ENCODE results near the gene MRPS9. TPM values are rescaled to one million over a fixed set of nuclear protein-coding genes. Genes with fewer than 3 reads are reported as not detected.

The MRPS9 gene
- total RNA-seq, 4 donors from 2014 or later: 12.7 to 17.5 (median 15.3) TPM

GRCh38 chr2:105085525-105085924 lies 47.7 kb downstream of the MRPS9 start:
- 55% methylated on average over 1 of the region's 1 CpG for WGBS

GRCh38 chr2:105087273-105087672 lies 49.4 kb downstream of the MRPS9 start:
- Histone ChIP-seq H3K27me3 (no peaks in the 10 kb centered on the region), H3K36me3 (peaks cover 4% of the 10 kb centered on the region), H3K9me3 (no peaks in the 10 kb centered on the region), H3K27ac (no peak overlapping the region), H3K4me1 (no peaks in the 10 kb centered on the region), H3K4me3 (no peak overlapping the region)
- DNase-seq (ENCODE audit: low spot score in 2 of 2): no peak
- no peak for TF ChIP-seq CTCF (IDR thresholded peaks at IDR 0.05)
- TF ChIP-seq POLR2A (IDR thresholded peaks at IDR 0.05): no peak
- no peak for TF ChIP-seq EP300 (IDR thresholded peaks at IDR 0.05)
- TF ChIP-seq POLR2AphosphoS5 (IDR thresholded peaks at IDR 0.05): no peak
- WGBS: 95% methylated on average over 1 of the region's 1 CpG

More at GRCh38 chr2:105085525-105085924, 47.7 kb downstream of the MRPS9 start:
- H3K9me3 ChIP-seq: no peaks in the 10 kb centered on the region
- H3K36me3 ChIP-seq: peaks cover 16% of the 10 kb centered on the region
- no peaks in the 10 kb centered on the region for H3K4me1 ChIP-seq
- H3K27me3 ChIP-seq: no peaks in the 10 kb centered on the region
- H3K27ac ChIP-seq: no peak overlapping the region
- H3K4me3 ChIP-seq: no peak overlapping the region
- TF ChIP-seq CTCF (IDR thresholded peaks at IDR 0.05): no peak
- no peak for TF ChIP-seq POLR2A (IDR thresholded peaks at IDR 0.05)
- no peak for TF ChIP-seq POLR2AphosphoS5 (IDR thresholded peaks at IDR 0.05)
- TF ChIP-seq EP300 (IDR thresholded peaks at IDR 0.05): no peak
- no peak for DNase-seq (ENCODE audit: low spot score in 2 of 2)

- Histone ChIP-seq H3K27ac (no peak overlapping the region), H3K36me3 (peaks cover 17% of the 10 kb centered on the region), H3K9me3 (no peaks in the 10 kb centered on the region), H3K27me3 (no peaks in the 10 kb centered on the region), H3K4me1 (no peaks in the 10 kb centered on the region), H3K4me3 (no peak overlapping the region)
- no peak for DNase-seq (ENCODE audit: low spot score in 2 of 2)
- WGBS: 91% methylated on average over 5 of the region's 5 CpGs
- no peak for TF ChIP-seq EP300 (IDR thresholded peaks at IDR 0.05)
- TF ChIP-seq CTCF (IDR thresholded peaks at IDR 0.05): no peak
- TF ChIP-seq POLR2AphosphoS5 (IDR thresholded peaks at IDR 0.05): no peak
- TF ChIP-seq POLR2A (IDR thresholded peaks at IDR 0.05): no peak
These were observed 52.2 kb downstream of the MRPS9 start for GRCh38 chr2:105090091-105090490.

- no peak for DNase-seq (ENCODE audit: low spot score in 2 of 2)
- Histone ChIP-seq H3K27me3 (no peaks in the 10 kb centered on the region), H3K36me3 (peaks cover 37% of the 10 kb centered on the region), H3K4me3 (no peak overlapping the region), H3K9me3 (no peaks in the 10 kb centered on the region), H3K4me1 (no peaks in the 10 kb centered on the region), H3K27ac (no peak overlapping the region)
- 93% methylated on average over 5 of the region's 5 CpGs for WGBS
- no peak for TF ChIP-seq POLR2A (IDR thresholded peaks at IDR 0.05)
- TF ChIP-seq CTCF (IDR thresholded peaks at IDR 0.05): no peak
- no peak for TF ChIP-seq POLR2AphosphoS5 (IDR thresholded peaks at IDR 0.05)
- TF ChIP-seq EP300 (IDR thresholded peaks at IDR 0.05): no peak
These were observed 54.9 kb downstream of the MRPS9 start for GRCh38 chr2:105092797-105093196.

GRCh38 chr2:105099153-105099552 lies 61.3 kb downstream of the MRPS9 start:
- H3K4me3 ChIP-seq: no peak overlapping the region
- H3K36me3 ChIP-seq: peaks cover 60% of the 10 kb centered on the region
- DNase-seq (ENCODE audit: low spot score in 2 of 2): no peak
- TF ChIP-seq POLR2A (IDR thresholded peaks at IDR 0.05) (no peak), POLR2AphosphoS5 (IDR thresholded peaks at IDR 0.05) (no peak), EP300 (IDR thresholded peaks at IDR 0.05) (no peak), CTCF (IDR thresholded peaks at IDR 0.05) (no peak)
- no peaks in the 10 kb centered on the region for H3K4me1 ChIP-seq
- H3K27ac ChIP-seq: no peak overlapping the region
- WGBS: 97% methylated on average over 1 of the region's 1 CpG
- H3K9me3 ChIP-seq: no peaks in the 10 kb centered on the region
- H3K27me3 ChIP-seq: no peaks in the 10 kb centered on the region

Data from suprapubic skin (tissue), 4 donors.